Amniotic epithelial cell (primary cell): ENCODE measurements around the gene ARHGEF17.
"Not testable (repeated sequence)": the region's sequence is repeated elsewhere in the genome, so short reads cannot be mapped to it uniquely, and the experiment has no call there.

Experiments
- DNase-seq: peaks from one replicate; pipeline ENCODE4 v3.0.0-alpha.2; 2010; ENCODE audit warnings: low read depth

The ARHGEF17 gene

DNA sequence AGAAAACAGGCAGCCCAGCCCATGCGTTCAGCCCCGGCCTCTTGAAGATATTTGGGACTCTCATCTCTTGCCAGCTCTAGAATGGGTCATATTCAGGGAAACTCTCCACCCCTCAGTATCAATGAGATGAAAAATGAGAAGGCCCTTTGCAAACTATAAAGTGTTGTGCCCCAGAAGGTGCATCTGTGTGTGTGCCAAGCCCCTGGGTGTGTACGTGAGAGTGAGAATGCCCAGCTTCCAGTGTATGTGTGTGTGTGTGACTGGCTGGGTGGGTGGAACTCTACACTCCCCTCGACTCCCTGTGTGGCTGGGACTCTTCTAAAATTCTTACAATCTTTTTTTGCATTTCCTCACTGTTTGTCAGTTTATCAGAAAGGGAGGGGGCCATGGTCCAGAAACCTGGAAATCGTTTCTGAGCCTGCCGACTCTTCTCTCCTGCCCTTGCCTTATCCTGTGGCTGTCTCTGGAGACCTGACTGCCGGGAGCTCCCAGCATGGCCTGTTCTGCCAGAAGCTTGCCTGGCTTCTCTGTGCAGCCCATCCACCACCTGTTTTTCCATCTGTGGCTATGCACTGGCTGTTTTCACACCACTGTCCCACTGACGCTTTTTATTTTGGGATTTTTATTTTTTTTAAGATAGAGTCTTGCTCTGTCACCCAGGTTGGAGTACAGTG, 34.7 kb upstream of the ARHGEF17 start:
- no peak for DNase-seq

DNA sequence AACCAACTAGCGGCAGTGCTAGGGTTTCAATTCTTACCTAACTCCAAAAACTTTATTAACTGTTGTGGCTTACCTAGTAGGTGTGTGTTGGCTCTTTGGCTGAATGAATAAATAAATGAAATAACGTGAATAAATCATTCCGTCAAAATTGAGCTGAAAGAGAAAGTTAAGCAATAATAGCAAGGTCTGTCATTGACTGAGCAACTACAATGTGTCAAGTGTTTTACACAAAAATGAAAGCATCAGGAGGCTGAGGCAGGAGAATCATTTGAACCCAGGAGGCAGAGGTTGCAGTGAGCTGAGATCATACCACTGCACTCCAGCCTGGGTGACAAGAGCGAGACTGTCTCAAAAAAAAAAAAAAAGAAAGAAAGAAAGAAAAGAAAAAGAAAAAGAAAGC, 33.9 kb upstream of the ARHGEF17 start:
- not testable (repeated sequence) for DNase-seq

GRCh38 chr11:73274722-73275380, 33.2 kb upstream of the ARHGEF17 start:
- no peak for DNase-seq

- no peak for DNase-seq
Measured at GRCh38 chr11:73275381-73275750, 32.7 kb upstream of the ARHGEF17 start.

- DNase-seq, result no peak
Measured at GRCh38 chr11:73277467-73277866, 30.6 kb upstream of the ARHGEF17 start.

- DNase-seq, result no peak
Measured at GRCh38 chr11:73280626-73281025, 27.4 kb upstream of the ARHGEF17 start.

DNA sequence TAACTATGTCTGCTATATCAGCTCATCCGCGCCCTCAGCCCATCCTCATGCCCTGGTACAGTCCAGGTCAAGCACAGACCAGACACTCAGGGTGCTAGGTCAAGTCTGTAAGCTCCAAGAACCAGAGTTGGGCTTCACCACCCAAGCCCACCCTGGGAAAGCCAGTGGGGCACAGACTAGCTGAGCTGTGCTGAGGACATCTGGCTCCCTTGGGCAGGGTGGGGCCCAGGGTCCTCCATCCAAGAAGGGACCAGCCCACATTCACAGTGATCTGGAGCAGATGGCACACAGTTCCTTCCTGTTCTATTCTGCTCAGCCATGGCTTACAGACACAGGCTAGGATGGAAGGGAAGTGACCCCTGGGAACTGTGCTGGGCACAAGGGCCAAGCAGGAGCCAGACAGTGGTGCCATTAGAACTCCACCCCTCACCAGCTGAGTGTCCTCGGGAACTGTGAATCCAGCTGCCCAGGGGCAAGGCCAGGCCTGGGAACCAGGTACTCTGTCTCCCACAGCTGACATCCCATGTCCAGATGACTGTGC, 26.8 kb upstream of the ARHGEF17 start:
- no peak for DNase-seq

- DNase-seq, result no peak
Measured at GRCh38 chr11:73281796-73282660, 26.0 kb upstream of the ARHGEF17 start.

GRCh38 chr11:73283276-73284000, 24.6 kb upstream of the ARHGEF17 start:
- no peak for DNase-seq

- no peak for DNase-seq
Measured at GRCh38 chr11:73284106-73284505, 24.0 kb upstream of the ARHGEF17 start.

GRCh38 chr11:73285721-73286120, 22.4 kb upstream of the ARHGEF17 start:
- DNase-seq, result no peak

GRCh38 chr11:73286240-73286810, 21.8 kb upstream of the ARHGEF17 start:
- DNase-seq, result no peak

DNA sequence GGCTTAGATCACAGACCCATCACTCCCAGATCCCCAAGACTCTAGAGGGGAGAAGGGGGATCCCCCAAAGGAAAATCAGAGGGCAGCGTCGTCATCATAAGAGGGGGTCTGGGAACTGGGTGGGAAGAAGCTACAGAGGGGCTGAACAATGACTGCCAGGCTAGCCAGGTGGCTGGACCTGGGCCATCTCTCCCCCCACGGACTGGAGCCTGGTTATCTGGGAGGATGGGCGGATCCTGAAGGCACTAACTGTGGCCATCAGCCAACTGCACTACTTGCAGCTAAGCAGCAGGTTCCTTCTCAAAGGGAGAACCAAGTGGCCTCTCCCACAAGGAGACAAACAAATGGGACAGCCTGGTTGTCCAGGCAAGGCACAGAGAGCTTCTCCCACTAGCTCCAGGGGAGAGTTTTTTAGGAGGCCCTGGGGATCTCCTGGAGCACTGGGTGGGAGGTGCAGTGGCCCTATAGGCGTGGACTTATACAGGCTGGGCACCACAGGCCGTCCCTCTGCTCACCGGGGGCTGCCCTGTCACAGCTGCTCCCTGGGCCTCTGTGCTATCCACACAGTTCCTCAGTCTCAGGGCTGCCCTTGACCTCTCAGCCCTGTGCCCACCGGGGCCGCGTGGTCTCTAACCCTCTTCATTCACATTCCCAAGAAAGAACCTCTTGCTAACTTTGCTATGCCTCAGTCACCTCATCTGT, 20.5 kb upstream of the ARHGEF17 start:
- DNase-seq, result no peak

GRCh38 chr11:73288192-73288872, 19.7 kb upstream of the ARHGEF17 start:
- no peak for DNase-seq

DNA sequence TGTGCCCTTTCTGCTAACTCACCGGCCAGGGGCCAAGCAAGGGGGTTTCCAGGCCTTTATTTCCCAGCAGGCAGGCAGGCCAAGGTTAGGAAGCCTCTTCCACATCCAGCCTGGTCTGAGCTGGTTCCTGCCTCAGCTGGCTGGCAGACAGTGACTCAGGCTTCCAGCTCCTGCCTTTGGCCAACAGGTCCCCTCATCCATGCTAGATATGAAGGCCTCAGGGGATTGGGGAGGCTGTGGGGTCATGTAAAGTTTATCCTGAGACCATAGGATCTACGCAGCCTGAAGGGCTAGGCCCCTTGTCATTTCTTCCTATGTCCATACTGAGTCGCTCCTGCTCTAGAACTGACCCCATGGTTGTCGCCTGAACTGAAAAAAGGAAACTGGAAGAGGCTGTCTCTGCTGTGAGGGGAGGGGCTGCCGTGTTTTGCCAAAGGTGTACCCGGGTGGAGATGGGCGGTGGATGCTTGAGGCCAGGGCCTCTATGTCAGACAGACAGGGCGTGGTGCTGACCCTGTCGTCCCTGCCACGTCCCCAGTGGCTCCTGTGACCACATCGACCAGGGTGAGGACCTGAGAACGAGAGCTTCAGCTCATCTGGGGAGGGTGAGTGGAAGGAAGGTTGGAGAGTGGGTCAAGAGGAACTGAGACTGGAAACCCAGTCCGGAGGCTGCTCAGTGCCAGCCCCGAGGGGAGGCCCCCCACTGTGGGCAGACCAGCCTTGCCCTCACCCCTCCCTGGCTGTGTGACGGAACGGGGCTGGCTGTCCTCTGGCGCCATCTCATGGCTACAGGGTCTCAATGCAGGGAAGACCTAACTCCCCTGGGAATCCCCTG, 19.0 kb upstream of the ARHGEF17 start:
- peak; percentile 70 for DNase-seq

DNA sequence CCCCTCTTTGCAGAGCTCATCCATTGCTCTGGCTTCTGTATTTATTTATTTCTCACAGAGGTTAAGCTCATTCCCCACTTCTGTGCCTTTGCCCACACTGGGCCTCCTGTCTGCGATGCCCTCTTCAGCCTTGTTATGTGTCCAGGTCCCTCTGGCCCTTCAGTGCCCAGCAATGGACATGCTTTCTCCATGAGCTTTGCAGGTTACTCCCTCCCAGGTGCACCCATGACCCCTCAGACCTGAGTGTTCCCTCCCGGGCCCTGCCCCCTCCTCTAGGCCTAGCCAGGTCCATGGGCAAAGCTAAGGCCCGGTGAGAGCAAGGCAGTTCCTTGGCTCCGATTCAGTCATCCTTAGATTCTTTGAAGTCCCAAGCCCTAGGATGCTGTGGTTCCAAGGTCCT, 17.5 kb upstream of the ARHGEF17 start:
- no peak for DNase-seq

GRCh38 chr11:73291196-73291595, 16.9 kb upstream of the ARHGEF17 start:
- no peak for DNase-seq

- peak; percentile 51 for DNase-seq
Measured at GRCh38 chr11:73291781-73292524, 16.1 kb upstream of the ARHGEF17 start.

- no peak for DNase-seq
Measured at GRCh38 chr11:73292525-73292894, 15.6 kb upstream of the ARHGEF17 start.
